Effector memory CD4-positive, alpha-beta T cell (primary cell): ENCODE results near the gene EGR2.
"Not testable (repeated sequence)": the region's sequence is repeated elsewhere in the genome, so short reads cannot be mapped to it uniquely, and the experiment has no call there.

Experiments
- DNase-seq, 3 donors: peaks; one replicate each; pipeline ENCODE4 v3.0.0-alpha.2; 2020
- H3K27ac ChIP-seq: 2 replicates; pipeline ENCODE4 v1.7.0; 2013; ENCODE audit warnings: mild to moderate bottlenecking, low read length, moderate library complexity; ENCODE audit not compliant: insufficient read depth, poor library complexity, severe bottlenecking
- H3K27me3 ChIP-seq: replicated peaks from 2 replicates; pipeline ENCODE4 v1.7.0; 2013; ENCODE audit warnings: mild to moderate bottlenecking, low read length; ENCODE audit not compliant: insufficient read depth, control insufficient read depth, poor library complexity, severe bottlenecking
- H3K36me3 ChIP-seq: 2 replicates; pipeline ENCODE4 v1.7.0; 2013; ENCODE audit warnings: mild to moderate bottlenecking, low read length, moderate library complexity; ENCODE audit not compliant: control insufficient read depth, insufficient read depth
- H3K4me1 ChIP-seq: 2 replicates; pipeline ENCODE4 v1.7.0; 2013; ENCODE audit warnings: low read length, mild to moderate bottlenecking; ENCODE audit not compliant: control insufficient read depth, insufficient read depth, poor library complexity, severe bottlenecking
- H3K4me3 ChIP-seq: 2 replicates; pipeline ENCODE4 v1.7.0; 2013; ENCODE audit warnings: low read length, low read depth, mild to moderate bottlenecking; ENCODE audit not compliant: insufficient read depth, poor library complexity, severe bottlenecking
- H3K9me3 ChIP-seq: 2 replicates; pipeline ENCODE4 v1.7.0; 2013; ENCODE audit warnings: mild to moderate bottlenecking, low read length, moderate library complexity; ENCODE audit not compliant: control insufficient read depth

The EGR2 gene

DNA sequence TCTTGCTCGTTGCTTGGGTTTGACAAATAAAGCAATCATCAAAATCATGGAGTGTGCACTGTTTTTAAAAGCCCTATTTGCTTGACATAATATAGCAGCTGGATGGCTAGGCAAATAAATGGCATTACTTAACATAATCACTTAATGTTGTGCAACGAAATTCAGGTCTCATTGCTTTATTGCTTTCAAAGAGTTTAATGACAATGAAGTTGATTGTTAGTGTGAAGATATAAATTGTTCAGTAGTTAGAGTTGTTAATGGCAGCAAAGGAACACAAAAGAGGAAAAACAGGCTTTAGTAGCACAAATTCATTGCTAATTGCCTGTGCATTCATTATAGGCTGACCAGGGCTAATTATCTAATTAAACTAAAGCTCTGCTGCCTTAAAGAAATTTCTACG is 19.3 kb downstream of the EGR2 start:
- H3K27me3 ChIP-seq = no peaks in the 10 kb centered on the region
- H3K9me3 ChIP-seq = no peaks in the 10 kb centered on the region
- no peaks in the 10 kb centered on the region for H3K36me3 ChIP-seq
- H3K4me1 ChIP-seq = no peaks in the 10 kb centered on the region
- H3K4me3 ChIP-seq = no peak overlapping the region
- DNase-seq = no peak
- no peak overlapping the region for H3K27ac ChIP-seq

DNA sequence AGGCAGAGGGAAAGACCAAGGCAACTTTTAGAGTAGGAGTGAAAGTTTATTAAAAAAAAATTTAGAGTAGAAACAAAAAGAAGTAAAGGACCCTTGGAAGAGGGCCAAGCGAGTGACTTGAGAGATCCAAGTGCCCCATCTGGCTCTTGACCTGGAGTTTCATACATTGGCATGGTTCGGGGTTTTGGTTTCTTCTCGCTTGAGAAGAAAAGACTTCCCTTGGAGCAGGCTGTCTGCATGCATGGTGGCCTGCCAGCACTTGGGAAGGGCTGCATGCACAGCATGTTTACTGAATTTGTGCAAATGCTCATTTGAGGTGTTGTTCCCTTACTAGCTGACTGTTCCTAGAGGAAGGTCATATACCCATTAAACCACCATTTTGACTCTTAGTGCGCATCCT is 20.4 kb downstream of the EGR2 start:
- no peak for DNase-seq
- no peaks in the 10 kb centered on the region for H3K9me3 ChIP-seq
- H3K4me3 ChIP-seq = no peak overlapping the region
- H3K4me1 ChIP-seq = no peaks in the 10 kb centered on the region
- H3K27ac ChIP-seq = no peak overlapping the region
- H3K27me3 ChIP-seq = no peaks in the 10 kb centered on the region
- H3K36me3 ChIP-seq = no peaks in the 10 kb centered on the region

DNA sequence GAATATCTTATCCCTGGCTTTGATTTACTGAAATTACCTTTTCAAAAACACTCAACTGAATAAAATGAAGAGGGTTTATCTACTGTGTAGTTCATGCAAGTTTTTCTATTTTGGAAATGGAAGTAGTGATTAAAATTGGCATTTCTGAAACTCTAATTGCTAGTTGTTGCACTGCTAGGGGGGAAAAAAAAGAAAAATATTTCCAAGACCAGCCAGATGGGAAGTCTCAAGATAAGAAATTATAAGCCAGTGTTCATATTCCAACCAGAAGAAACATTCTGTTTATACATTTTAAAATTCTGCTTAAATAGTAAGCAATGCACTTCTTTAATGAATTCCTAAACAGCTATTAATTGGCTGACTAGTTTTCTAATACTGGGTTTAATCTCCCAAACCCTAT is 21.1 kb downstream of the EGR2 start:
- H3K4me3 ChIP-seq = no peak overlapping the region
- H3K36me3 ChIP-seq = no peaks in the 10 kb centered on the region
- no peak for DNase-seq
- H3K27ac ChIP-seq = no peak overlapping the region
- H3K9me3 ChIP-seq = no peaks in the 10 kb centered on the region
- no peaks in the 10 kb centered on the region for H3K27me3 ChIP-seq
- H3K4me1 ChIP-seq = no peaks in the 10 kb centered on the region

DNA sequence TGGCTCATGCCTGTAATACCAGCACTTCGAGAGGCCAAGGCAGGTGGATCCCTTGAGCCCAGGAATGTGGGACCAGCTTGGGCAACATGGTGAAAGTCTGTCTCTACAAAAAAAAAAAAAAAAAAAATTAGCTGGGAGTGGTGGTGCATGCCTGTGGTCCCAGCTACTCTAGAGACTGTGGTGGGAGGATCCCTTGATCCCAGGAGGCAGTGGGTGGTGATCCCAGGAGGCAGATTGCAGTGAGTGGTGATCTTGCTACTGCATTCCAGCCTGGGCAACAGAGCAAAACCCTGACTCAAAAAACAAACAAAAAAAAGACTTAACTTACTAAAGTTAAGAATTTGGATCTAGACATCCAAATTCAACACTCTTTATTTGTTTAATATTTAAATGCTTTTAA is 21.9 kb downstream of the EGR2 start:
- H3K27me3 ChIP-seq = no peaks in the 10 kb centered on the region
- H3K9me3 ChIP-seq = no peaks in the 10 kb centered on the region
- no peaks in the 10 kb centered on the region for H3K36me3 ChIP-seq
- H3K4me1 ChIP-seq = no peaks in the 10 kb centered on the region
- H3K4me3 ChIP-seq = no peak overlapping the region
- H3K27ac ChIP-seq = no peak overlapping the region
- no peak for DNase-seq

DNA sequence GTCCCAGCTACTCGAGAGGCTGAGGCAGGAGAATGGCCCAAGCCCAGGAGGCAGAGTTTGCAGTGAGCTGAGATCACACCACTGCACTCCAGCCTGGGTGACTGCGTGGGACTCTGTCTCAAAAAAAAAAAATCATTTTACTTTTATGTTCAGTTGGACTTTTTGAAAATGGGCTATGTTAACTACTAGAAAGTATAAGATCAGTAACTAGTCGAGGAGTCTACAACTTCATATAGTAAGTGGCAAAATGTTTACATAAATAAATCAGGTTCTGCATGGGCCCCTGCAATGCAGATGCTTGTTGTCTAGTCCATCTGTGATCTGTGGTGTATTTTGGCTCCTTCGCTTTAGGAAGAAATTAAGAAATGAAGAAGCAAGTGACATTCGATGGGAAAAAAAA is 23.9 kb downstream of the EGR2 start:
- Histone ChIP-seq H3K27ac (no peak overlapping the region), H3K36me3 (no peaks in the 10 kb centered on the region), H3K4me1 (no peaks in the 10 kb centered on the region), H3K4me3 (no peak overlapping the region), H3K27me3 (no peaks in the 10 kb centered on the region), H3K9me3 (no peaks in the 10 kb centered on the region)
- no peak for DNase-seq

DNA sequence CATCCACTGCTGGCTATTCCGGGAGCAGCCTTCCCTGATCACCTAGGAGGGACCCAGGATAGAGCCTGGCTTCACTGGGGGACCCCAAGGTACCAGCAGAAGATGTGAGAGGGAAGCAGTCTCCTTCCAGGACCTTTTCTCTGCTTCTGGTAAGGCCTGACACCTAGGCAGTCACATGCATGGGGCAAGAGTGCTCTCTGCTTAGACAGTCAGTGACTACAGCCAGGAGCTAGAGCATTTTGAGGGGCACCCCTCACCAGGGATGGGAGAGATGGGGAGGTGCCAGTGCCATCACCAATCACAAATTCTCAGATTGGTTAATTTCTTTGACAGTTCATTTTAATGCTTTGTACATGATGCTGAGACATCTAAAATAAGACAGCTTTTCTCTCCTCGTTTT is 25.6 kb downstream of the EGR2 start:
- DNase-seq = no peak
- Histone ChIP-seq H3K9me3 (no peaks in the 10 kb centered on the region), H3K36me3 (no peaks in the 10 kb centered on the region), H3K4me1 (no peaks in the 10 kb centered on the region), H3K27ac (no peak overlapping the region), H3K27me3 (no peaks in the 10 kb centered on the region), H3K4me3 (no peak overlapping the region)

DNA sequence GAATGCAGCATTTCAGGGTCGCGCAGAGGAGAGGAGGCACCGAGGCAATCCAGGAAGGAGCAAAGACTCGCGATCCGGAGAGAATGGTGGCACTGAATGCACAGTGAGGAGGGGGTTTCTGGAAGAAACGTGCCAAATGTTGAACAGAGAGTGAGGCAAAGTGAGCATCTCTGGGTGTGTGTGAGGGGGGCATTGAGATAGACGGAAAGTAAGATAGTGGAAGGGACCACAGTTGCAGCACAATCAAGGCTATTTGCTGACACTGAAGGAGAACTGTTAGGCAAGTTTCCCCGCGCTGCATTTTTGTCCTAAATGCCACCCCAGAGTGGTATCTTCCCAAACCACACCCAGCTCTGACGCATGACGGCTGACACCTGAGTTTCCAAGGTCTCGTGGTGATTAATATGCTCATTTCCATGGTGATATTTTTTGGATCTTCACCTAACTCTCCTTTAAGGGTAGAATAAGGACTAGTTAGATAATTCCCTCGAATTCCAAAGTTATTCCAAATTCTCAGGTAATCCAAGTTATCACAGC is 26.1 kb downstream of the EGR2 start:
- no peak for DNase-seq
- Histone ChIP-seq H3K9me3 (no peaks in the 10 kb centered on the region), H3K27me3 (no peaks in the 10 kb centered on the region), H3K4me1 (no peaks in the 10 kb centered on the region), H3K27ac (no peak overlapping the region), H3K36me3 (no peaks in the 10 kb centered on the region), H3K4me3 (no peak overlapping the region)

DNA sequence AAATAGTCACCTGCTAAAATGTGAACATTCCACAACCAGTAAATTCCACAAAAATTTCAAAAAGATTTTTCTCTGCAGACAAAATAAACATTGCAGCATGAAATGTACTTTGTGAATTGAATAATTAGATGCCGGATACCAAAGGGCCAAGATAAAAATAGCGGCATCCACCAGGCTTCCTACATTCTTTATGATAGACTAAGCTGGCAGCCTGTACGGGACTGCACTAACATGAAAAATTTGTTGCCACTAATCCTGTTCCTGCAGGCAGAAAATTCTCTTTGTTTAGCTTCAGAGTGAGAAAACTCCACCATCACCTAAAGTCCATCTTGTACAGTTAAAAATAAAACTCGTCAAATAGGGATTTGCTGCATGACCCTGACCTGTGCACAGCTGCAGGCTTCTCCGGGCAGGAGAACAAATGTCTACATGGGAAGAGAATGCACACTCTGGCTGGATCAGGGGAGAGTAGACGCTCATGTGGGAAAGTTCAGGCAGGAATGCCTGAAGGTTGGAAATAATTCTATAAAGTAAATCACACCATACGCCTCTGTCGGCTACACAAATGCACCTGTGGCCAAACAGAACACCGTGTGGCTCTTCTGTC is 27.2 kb downstream of the EGR2 start:
- DNase-seq = no peak
- Histone ChIP-seq H3K4me3 (no peak overlapping the region), H3K4me1 (no peaks in the 10 kb centered on the region), H3K27ac (no peak overlapping the region), H3K9me3 (no peaks in the 10 kb centered on the region), H3K36me3 (no peaks in the 10 kb centered on the region), H3K27me3 (no peaks in the 10 kb centered on the region)

DNA sequence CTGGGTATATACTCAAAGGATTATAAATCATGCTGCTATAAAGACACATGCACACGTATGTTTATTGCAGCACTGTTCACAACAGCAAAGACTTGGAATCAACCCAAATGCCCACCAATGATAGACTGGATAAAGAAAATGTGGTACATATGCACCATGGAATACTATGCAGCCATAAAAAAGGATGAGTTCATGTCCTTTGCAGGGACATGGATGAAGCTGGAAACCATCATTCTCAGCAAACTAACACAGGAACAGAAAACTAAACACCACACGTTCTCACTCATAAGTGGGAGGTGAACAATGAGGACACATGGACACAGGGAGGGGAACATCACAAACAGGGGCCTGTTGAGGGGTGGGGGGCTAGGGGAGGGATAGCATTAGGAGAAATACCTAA is 27.9 kb downstream of the EGR2 start:
- H3K4me1 ChIP-seq, DNase-seq, H3K27me3 ChIP-seq, H3K4me3 ChIP-seq, H3K9me3 ChIP-seq, H3K27ac ChIP-seq, H3K36me3 ChIP-seq: not testable (repeated sequence)

DNA sequence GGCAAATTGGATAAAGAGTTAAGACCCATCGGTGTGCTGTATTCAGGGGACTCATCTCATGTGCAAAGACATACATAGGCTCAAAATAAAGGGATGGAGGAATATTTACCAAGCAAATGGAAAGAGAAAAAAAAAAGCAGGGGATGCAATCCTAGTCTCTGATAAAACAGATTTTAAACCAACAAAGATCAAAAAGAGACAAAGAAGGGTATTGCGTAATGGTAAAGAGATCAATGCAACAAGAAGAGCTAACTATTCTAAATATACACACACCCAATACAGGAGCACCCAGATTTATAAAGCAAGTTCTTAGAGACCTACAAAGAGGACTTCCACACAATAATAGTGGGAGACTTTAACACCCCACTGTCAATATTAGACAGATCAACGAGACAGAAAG is 31.6 kb downstream of the EGR2 start:
- H3K4me1 ChIP-seq, H3K9me3 ChIP-seq, H3K27me3 ChIP-seq, DNase-seq, H3K4me3 ChIP-seq, H3K36me3 ChIP-seq, H3K27ac ChIP-seq: not testable (repeated sequence)
